ENCODE measurements around the gene JOSD1.
A peak's percentile ranks its signal among the peaks of the same experiment; 100 is the strongest.

Gene JOSD1

DNA sequence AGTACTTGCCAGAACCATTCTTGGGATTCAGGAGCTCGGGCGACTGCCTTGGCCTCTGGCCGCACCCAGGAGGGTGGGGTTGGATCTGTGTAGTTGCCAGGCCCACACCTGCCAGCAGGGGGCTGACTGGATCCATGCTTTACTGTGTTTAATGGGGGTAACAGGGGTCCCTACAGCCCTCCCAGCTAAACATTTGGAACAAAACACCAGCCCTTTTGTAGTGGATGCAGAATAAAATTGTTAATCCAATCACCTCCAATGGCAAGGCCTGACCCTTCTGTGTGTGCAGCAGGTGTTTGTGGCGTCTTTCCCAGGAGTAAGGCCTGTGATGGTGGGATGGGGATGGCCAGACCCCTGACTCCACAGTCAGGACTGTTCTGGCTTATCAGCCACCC lies 32.6 kb upstream of the JOSD1 start:
- no peak for DNase-seq (ENCODE audit: low read depth)

- no peak for DNase-seq (ENCODE audit: low read depth)
These were observed 31.6 kb upstream of the JOSD1 start for GRCh38 chr22:38732251-38732815.

GRCh38 chr22:38731703-38732161 lies 31.0 kb upstream of the JOSD1 start:
- DNase-seq (ENCODE audit: low read depth), result no peak

GRCh38 chr22:38730411-38730871 lies 29.7 kb upstream of the JOSD1 start:
- DNase-seq (ENCODE audit: low read depth), result no peak

GRCh38 chr22:38729946-38730345 lies 29.2 kb upstream of the JOSD1 start:
- DNase-seq (ENCODE audit: low read depth), result no peak

DNA sequence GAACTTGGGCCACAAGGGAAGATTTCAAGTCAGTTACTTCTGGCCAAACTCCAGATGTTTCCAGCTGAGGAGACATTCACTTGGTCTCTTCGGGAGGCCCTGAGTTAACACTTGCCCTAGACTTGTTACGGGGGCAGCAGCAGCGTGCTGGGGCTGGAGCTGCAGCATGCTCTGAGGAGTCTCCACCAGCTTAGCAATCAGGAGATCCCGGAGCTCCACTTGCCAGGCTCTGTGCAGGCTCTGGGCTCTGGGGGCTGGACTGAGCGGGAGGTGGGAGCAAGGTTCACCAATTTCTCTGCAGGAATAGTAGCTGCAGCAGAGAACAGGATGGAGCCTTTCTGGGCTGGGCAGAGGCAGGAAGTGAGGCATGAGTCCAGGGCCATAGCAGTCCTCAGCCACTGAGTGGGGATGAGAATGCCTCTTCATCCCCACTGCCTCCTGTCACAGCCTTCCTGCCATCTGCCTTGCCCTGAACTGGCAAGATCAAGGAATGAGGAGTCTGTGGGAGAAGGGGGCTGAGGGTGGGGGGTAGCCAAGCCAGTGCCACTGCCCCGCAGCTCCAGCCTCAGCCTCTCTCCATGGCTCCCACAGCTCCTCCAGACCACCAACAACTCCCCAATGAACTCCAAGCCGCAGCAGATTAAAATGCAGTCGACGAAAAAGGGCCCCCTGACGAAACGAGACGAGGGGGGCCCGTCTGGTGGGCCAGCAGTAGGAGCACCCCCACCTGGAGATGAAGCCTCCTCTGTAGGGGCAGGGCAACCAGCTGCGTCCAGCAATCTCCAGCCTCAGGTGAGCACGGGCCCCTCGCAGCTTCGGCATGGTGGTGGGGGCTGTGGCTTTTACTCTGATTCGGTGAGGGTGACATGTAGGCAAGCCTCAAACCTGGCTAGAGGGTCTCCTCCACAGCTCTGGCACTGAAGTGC lies 28.4 kb upstream of the JOSD1 start:
- no peak for DNase-seq (ENCODE audit: low read depth)

GRCh38 chr22:38727530-38728451 lies 27.0 kb upstream of the JOSD1 start:
- DNase-seq (ENCODE audit: low read depth), result no peak

DNA sequence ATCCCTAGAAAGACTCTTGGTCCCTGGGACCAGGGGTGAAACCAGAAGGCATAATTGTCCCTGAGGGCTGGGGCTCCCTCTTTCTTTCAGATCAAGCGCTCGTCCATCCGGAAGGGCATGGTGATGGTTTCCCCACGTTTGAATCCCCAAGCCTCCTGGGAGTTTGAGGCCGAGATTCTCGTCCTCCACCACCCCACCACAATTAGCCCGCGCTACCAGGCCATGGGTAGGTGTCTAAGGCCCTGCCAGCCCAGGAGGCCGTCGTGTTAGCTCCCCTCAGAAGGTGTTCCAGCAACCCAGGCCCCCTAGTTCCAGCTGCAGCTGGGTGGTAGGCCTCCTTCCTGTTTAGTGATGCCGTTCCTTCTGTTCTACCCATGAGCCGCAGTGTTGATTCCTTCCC lies 26.4 kb upstream of the JOSD1 start:
- no peak for DNase-seq (ENCODE audit: low read depth)

GRCh38 chr22:38725900-38726655 lies 25.3 kb upstream of the JOSD1 start:
- no peak for DNase-seq (ENCODE audit: low read depth)

GRCh38 chr22:38724926-38725571 lies 24.3 kb upstream of the JOSD1 start:
- no peak for DNase-seq (ENCODE audit: low read depth)

GRCh38 chr22:38724176-38724575 lies 23.4 kb upstream of the JOSD1 start:
- DNase-seq (ENCODE audit: low read depth), result no peak

GRCh38 chr22:38721551-38721950 lies 20.8 kb upstream of the JOSD1 start:
- no peak for DNase-seq (ENCODE audit: low read depth)

DNA sequence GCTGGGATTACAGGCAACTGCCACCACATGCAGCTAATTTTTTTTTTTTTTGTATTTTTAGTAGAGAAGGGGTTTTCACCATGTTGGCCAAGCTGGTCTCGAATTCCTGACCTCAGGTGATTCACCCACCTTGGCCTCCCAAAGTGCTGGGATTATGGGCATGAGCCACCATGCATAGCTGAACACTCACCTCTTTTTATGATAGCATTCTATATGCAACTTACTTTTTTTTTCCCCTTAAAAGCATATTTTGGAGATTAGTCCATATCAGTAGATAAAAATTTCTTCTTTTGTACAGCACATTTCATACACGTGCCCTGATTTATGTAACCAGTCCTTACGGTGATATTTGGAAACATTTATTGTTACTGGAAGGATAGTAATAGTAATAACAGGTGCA lies 19.6 kb upstream of the JOSD1 start:
- no peak for DNase-seq (ENCODE audit: low read depth)

GRCh38 chr22:38719196-38719595 lies 18.5 kb upstream of the JOSD1 start:
- no peak for DNase-seq (ENCODE audit: low read depth)

GRCh38 chr22:38718414-38718813 lies 17.7 kb upstream of the JOSD1 start:
- DNase-seq (ENCODE audit: low read depth), result peak; percentile 66

- DNase-seq (ENCODE audit: low read depth), result no peak
These were observed 16.5 kb upstream of the JOSD1 start for GRCh38 chr22:38717244-38717643.

- DNase-seq (ENCODE audit: low read depth), result no peak
These were observed 16.1 kb upstream of the JOSD1 start for GRCh38 chr22:38716826-38717225.

DNA sequence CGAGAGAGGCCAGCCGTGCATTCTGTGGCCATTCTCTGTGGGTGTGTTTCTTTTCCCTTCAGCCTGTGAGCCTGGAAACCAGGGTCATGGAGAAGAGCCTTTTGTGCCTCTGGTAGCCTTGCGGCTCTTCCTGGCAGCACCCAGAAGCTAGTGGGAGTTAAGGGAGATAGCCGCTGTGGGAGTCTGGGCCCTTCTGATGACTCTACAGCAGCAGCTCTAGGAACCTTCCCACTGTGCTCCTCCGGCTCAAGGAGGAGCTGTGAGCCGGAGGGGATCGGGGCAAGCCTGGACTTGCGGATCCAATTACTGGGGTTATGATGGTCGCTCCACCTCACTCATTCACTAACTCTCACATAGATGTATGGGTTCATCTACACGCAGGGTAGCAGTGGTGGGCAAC lies 15.5 kb upstream of the JOSD1 start:
- no peak for DNase-seq (ENCODE audit: low read depth)

DNA sequence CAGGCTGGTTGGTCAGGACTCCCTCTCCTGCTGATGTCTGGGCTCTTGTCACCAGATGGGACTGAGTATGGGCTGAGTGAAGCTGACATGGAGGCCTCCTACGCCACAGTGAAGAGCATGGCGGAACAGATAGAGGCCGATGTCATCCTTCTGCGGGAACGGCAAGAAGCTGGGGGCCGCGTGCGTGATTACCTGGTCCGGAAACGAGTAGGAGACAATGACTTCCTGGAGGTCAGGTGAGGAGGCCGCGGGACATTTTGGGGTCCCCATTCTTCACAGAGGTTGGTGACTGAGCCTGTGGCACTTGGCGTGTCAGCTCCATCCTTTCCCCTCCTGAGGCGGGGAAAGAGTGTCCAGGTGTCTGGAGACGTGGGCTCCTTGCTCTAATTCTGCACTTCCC lies 15.1 kb upstream of the JOSD1 start:
- DNase-seq (ENCODE audit: low read depth), result no peak

DNA sequence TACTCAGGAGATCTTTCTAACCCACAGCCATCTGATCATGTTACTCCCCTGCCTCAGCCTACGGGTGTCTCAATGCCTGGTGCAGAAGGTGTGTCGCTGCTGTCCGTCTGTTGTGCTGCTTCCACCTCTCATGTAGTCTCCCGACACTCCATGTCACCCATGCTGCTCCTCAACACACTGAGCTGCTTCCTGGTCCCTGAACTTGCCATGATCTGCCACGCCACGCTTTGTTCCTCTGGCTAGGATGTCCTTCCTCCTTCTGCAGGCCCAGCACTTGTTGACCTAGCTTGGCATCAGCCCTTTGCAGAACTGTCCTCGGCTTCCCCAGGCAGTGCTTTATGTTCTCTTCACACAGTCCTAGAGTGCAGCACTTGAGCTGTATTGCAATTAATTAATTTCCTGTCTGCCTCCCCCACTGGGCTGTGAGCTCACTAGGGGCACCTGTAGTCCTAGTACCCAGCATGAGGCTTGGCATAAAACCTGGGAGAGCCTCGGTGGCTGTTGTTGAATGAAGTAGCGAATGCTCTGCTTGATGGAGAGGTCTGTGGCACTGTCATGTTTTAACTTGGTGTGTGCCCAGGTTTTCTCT lies 14.5 kb upstream of the JOSD1 start:
- no peak for DNase-seq (ENCODE audit: low read depth)

DNA sequence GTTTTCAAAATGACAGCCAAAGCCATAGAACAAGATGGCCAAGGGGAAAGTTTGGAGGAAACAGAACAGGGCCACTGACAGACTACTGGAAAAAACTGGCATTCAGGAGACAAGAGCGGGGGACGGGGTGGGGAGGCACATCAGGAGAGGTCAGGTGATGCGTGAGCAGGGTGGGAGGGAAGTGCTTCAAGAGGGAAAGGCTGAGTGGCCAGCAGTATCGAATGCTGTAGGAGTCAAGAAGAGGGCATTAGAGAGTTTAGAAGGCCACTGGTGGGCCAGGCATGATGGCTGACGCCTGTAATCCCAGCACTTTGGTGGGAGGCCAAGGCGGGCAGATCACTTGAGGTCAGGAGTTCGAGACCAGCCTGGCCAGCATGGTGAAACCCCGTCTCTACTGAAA lies 13.2 kb upstream of the JOSD1 start:
- DNase-seq (ENCODE audit: low read depth), result no peak
